Activated T-helper 2 cell treated with anti-CD3 and anti-CD28 coated beads, Interferon-gamma antibody, Interleukin-2, Interleukin-4, amounts not matched to agents 10 μg/mL and 5 μg/mL and 100 μg/mL, durations not matched to agents 14 hours and 24 hours and 36 hours (primary cell): ENCODE data around the gene ACAN. TPM values are rescaled to one million over a fixed set of nuclear protein-coding genes. Genes with fewer than 3 reads are reported as not detected.

ENCODE experiments used
- DNase-seq: peaks from one replicate; pipeline ENCODE4 v3.0.0; 2021; ENCODE audit warnings: low spot score
- H3K27ac Mint-ChIP-seq: one replicate; pipeline ENCODE4 v1.8.0; 2021; ENCODE audit warnings: mixed read lengths
- H3K27me3 Mint-ChIP-seq: one replicate; pipeline ENCODE4 v1.8.0; 2021; ENCODE audit warnings: low read depth, mixed read lengths
- H3K36me3 Mint-ChIP-seq: one replicate; pipeline ENCODE4 v1.8.0; 2021; ENCODE audit warnings: low read depth, mixed read lengths
- H3K4me1 Mint-ChIP-seq: one replicate; pipeline ENCODE4 v1.8.0; 2021; ENCODE audit warnings: low read depth, mixed read lengths
- H3K4me3 Mint-ChIP-seq: one replicate; pipeline ENCODE4 v1.8.0; 2021; ENCODE audit warnings: low read depth, mild to moderate bottlenecking, moderate library complexity, mixed read lengths
- H3K9me3 Mint-ChIP-seq: one replicate; pipeline ENCODE4 v1.8.0; 2021; ENCODE audit warnings: mixed read lengths
- intact Hi-C: fragments of 100-400 bp; cut with micrococcal nuclease; formaldehyde crosslinking; loops from one replicate; pipeline ENCODE4 v1.15.1; 2023
- total RNA-seq: library from RNA; stranded (reverse); gene quantifications from 2 replicates; pipeline ENCODE4 v1.2.3, GENCODE V29; 2022

Gene ACAN
- total RNA-seq, 1 donor from 2014 or later = not detected

GRCh38 chr15:88858934-88859333 lies 55.7 kb downstream of the ACAN start:
- no peaks in the 10 kb centered on the region for H3K36me3 Mint-ChIP-seq
- H3K4me1 Mint-ChIP-seq = no peaks in the 10 kb centered on the region
- H3K27ac Mint-ChIP-seq = no peak overlapping the region
- intact Hi-C loops = no loop called here
- no peak overlapping the region for H3K4me3 Mint-ChIP-seq
- peaks cover 9% of the 10 kb centered on the region for H3K9me3 Mint-ChIP-seq
- no peaks in the 10 kb centered on the region for H3K27me3 Mint-ChIP-seq
- DNase-seq = no peak

GRCh38 chr15:88859550-88859949 lies 56.3 kb downstream of the ACAN start:
- peaks cover 7% of the 10 kb centered on the region for H3K9me3 Mint-ChIP-seq
- intact Hi-C loops = no loop called here
- no peak overlapping the region for H3K27ac Mint-ChIP-seq
- no peaks in the 10 kb centered on the region for H3K4me1 Mint-ChIP-seq
- no peaks in the 10 kb centered on the region for H3K36me3 Mint-ChIP-seq
- no peak for DNase-seq
- no peak overlapping the region for H3K4me3 Mint-ChIP-seq
- H3K27me3 Mint-ChIP-seq = no peaks in the 10 kb centered on the region

GRCh38 chr15:88860212-88860611 lies 57.0 kb downstream of the ACAN start:
- peaks cover under 1% of the 10 kb centered on the region for H3K9me3 Mint-ChIP-seq
- H3K4me1 Mint-ChIP-seq = no peaks in the 10 kb centered on the region

GRCh38 chr15:88863412-88863811 lies 60.2 kb downstream of the ACAN start:
- no peaks in the 10 kb centered on the region for H3K4me1 Mint-ChIP-seq
- no peak overlapping the region for H3K27ac Mint-ChIP-seq
- intact Hi-C loops = no loop called here
- no peak overlapping the region for H3K4me3 Mint-ChIP-seq
- no peaks in the 10 kb centered on the region for H3K9me3 Mint-ChIP-seq
- no peaks in the 10 kb centered on the region for H3K27me3 Mint-ChIP-seq
- H3K36me3 Mint-ChIP-seq = no peaks in the 10 kb centered on the region
- no peak for DNase-seq

More at GRCh38 chr15:88860212-88860611, 57.0 kb downstream of the ACAN start:
- Mint-ChIP-seq H3K36me3 (no peaks in the 10 kb centered on the region), H3K27me3 (no peaks in the 10 kb centered on the region), H3K4me3 (no peak overlapping the region), H3K27ac (no peak overlapping the region)
- intact Hi-C loops = no loop called here
- no peak for DNase-seq

GRCh38 chr15:88864861-88865497 lies 61.7 kb downstream of the ACAN start:
- H3K27me3 Mint-ChIP-seq = no peaks in the 10 kb centered on the region
- H3K27ac Mint-ChIP-seq = no peak overlapping the region
- H3K4me1 Mint-ChIP-seq = no peaks in the 10 kb centered on the region
- DNase-seq = no peak
- H3K4me3 Mint-ChIP-seq = no peak overlapping the region
- H3K36me3 Mint-ChIP-seq = no peaks in the 10 kb centered on the region
- intact Hi-C loops = no loop called here
- H3K9me3 Mint-ChIP-seq = no peaks in the 10 kb centered on the region

GRCh38 chr15:88865498-88866099 lies 62.4 kb downstream of the ACAN start:
- Mint-ChIP-seq H3K27me3 (no peaks in the 10 kb centered on the region), H3K4me3 (no peak overlapping the region), H3K4me1 (no peaks in the 10 kb centered on the region), H3K36me3 (no peaks in the 10 kb centered on the region), H3K9me3 (no peaks in the 10 kb centered on the region), H3K27ac (no peak overlapping the region)
- DNase-seq = no peak
- intact Hi-C loops = no loop called here

GRCh38 chr15:88866295-88866881 lies 63.2 kb downstream of the ACAN start:
- no peaks in the 10 kb centered on the region for H3K36me3 Mint-ChIP-seq
- H3K9me3 Mint-ChIP-seq = no peaks in the 10 kb centered on the region
- H3K4me3 Mint-ChIP-seq = no peak overlapping the region
- intact Hi-C loops = no loop called here
- H3K4me1 Mint-ChIP-seq = no peaks in the 10 kb centered on the region
- H3K27ac Mint-ChIP-seq = no peak overlapping the region
- DNase-seq = no peak
- no peaks in the 10 kb centered on the region for H3K27me3 Mint-ChIP-seq

GRCh38 chr15:88871313-88871712 lies 68.1 kb downstream of the ACAN start:
- intact Hi-C loops = no loop called here
- Mint-ChIP-seq H3K4me3 (no peak overlapping the region), H3K27me3 (no peaks in the 10 kb centered on the region), H3K4me1 (no peaks in the 10 kb centered on the region), H3K36me3 (peaks cover 2% of the 10 kb centered on the region), H3K9me3 (no peaks in the 10 kb centered on the region), H3K27ac (no peak overlapping the region)
- no peak for DNase-seq

GRCh38 chr15:88872106-88872505 lies 68.9 kb downstream of the ACAN start:
- Mint-ChIP-seq H3K27ac (no peak overlapping the region), H3K4me1 (no peaks in the 10 kb centered on the region), H3K4me3 (no peak overlapping the region), H3K27me3 (no peaks in the 10 kb centered on the region), H3K9me3 (no peaks in the 10 kb centered on the region), H3K36me3 (peaks cover 10% of the 10 kb centered on the region)
- no peak for DNase-seq
- intact Hi-C loops = no loop called here

- Mint-ChIP-seq H3K27ac (no peak overlapping the region), H3K4me1 (no peaks in the 10 kb centered on the region), H3K27me3 (no peaks in the 10 kb centered on the region), H3K4me3 (no peak overlapping the region), H3K36me3 (peaks cover 11% of the 10 kb centered on the region), H3K9me3 (no peaks in the 10 kb centered on the region)
- intact Hi-C loops = no loop called here
- DNase-seq = no peak
These were observed 69.5 kb downstream of the ACAN start for GRCh38 chr15:88872706-88873105.

- no peaks in the 10 kb centered on the region for H3K9me3 Mint-ChIP-seq
- no peak overlapping the region for H3K27ac Mint-ChIP-seq
- peaks cover 16% of the 10 kb centered on the region for H3K36me3 Mint-ChIP-seq
- intact Hi-C loops = no loop called here
- no peaks in the 10 kb centered on the region for H3K27me3 Mint-ChIP-seq
- no peak overlapping the region for H3K4me3 Mint-ChIP-seq
- H3K4me1 Mint-ChIP-seq = no peaks in the 10 kb centered on the region
- no peak for DNase-seq
These were observed 70.5 kb downstream of the ACAN start for GRCh38 chr15:88873786-88874185.

GRCh38 chr15:88874275-88874674 lies 71.0 kb downstream of the ACAN start:
- Mint-ChIP-seq H3K27me3 (no peaks in the 10 kb centered on the region), H3K36me3 (peaks cover 16% of the 10 kb centered on the region), H3K9me3 (no peaks in the 10 kb centered on the region), H3K4me1 (no peaks in the 10 kb centered on the region), H3K27ac (no peak overlapping the region), H3K4me3 (no peak overlapping the region)
- no peak for DNase-seq
- intact Hi-C loops = no loop called here

GRCh38 chr15:88874684-88875083 lies 71.4 kb downstream of the ACAN start:
- Mint-ChIP-seq H3K4me1 (no peaks in the 10 kb centered on the region), H3K27me3 (no peaks in the 10 kb centered on the region), H3K4me3 (no peak overlapping the region), H3K36me3 (peaks cover 16% of the 10 kb centered on the region), H3K9me3 (no peaks in the 10 kb centered on the region), H3K27ac (no peak overlapping the region)
- no peak for DNase-seq
- intact Hi-C loops = no loop called here
